ENCODE measurements around the gene HADHA.

DNA sequence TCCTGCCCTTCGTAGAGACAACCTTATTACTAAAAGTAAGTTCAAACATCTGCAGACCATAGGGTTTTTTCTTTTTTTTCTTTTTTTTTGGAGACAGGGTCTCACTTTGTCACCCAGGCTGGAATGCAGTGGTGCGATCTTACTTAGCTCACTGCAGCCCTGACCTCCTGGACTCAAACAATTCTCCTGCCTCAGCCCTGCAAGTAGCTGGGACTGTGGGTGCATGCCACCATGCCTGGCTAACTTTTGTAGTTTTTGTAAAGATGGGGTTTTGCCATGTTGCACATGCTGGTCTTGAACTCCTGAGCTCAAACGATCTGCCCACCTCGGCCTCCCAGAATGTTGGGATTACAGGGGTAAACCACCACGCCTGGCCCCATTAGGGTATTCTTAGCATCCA is 32.4 kb downstream of the HADHA start:
- TF ChIP-seq POLR2A (IDR thresholded peaks at IDR 0.05; ENCODE audit: low read depth, low read length) (no peak), POLR2AphosphoS5 (IDR thresholded peaks at IDR 0.05; ENCODE audit: low read depth, low read length) (no peak)

Measured in GM12891 (cell line).